Measurements from ENCODE around the gene ALS2CL. TPM values are rescaled to one million over a fixed set of nuclear protein-coding genes. Genes with fewer than 3 reads are reported as not detected.

Gene ALS2CL
- total and polyA plus RNA-seq, 2 experiments from 2014 or later = 3.4 to 11.8 TPM

GRCh38 chr3:46712191-46713049 is 18.9 kb upstream of the ALS2CL start:
- no peak for DNase-seq (ENCODE audit: low spot score)
- TF ChIP-seq EZH2 (IDR thresholded peaks at IDR 0.05; ENCODE audit: low read depth, unreplicated experiment) = no peak
- no peak for TF ChIP-seq ZNF331 (CRISPR knock-in tag; IDR thresholded peaks at IDR 0.05; ENCODE audit: low read depth)
- TF ChIP-seq CREB1 (CRISPR knock-in tag; IDR thresholded peaks at IDR 0.05; ENCODE audit: low read depth) = no peak
- no peak for TF ChIP-seq POLR2AphosphoS5 (IDR thresholded peaks at IDR 0.05; ENCODE audit: low read depth)
- H3K36me3 Mint-ChIP-seq (ENCODE audit: low read depth) = no peaks in the 10 kb centered on the region
- Histone ChIP-seq H3K36me3 (ENCODE audit: insufficient read depth) (no peaks in the 10 kb centered on the region), H3K4me1 (ENCODE audit: insufficient read depth) (no peaks in the 10 kb centered on the region), H3K4me3 (no peak overlapping the region), H4K20me1 (replicated peaks; ENCODE audit: insufficient read depth) (no peaks in the 10 kb centered on the region), H3K27ac (ENCODE audit: low read depth) (no peak overlapping the region), H3K4me2 (no peak overlapping the region), H3K27me3 (ENCODE audit: insufficient read depth) (no peaks in the 10 kb centered on the region), H3F3A (replicated peaks; ENCODE audit: low read depth) (no peaks in the 10 kb centered on the region), H3K9me2 (ENCODE audit: insufficient read depth) (no peaks in the 10 kb centered on the region), H3K79me2 (replicated peaks; ENCODE audit: insufficient read depth) (no peaks in the 10 kb centered on the region), H2AFZ (no peak overlapping the region)
- H3K27me3 Mint-ChIP-seq (ENCODE audit: insufficient read depth, low read depth, poor library complexity) = peaks cover 2% of the 10 kb centered on the region
- no peak for ATAC-seq
- no peaks in the 10 kb centered on the region for H3K4me1 Mint-ChIP-seq
- no peaks in the 10 kb centered on the region for H3K9me3 Mint-ChIP-seq
- no peak overlapping the region for H3K4me3 Mint-ChIP-seq
- no peak overlapping the region for H3K27ac Mint-ChIP-seq

- Mint-ChIP-seq H3K9me3 (no peaks in the 10 kb centered on the region), H3K4me1 (no peaks in the 10 kb centered on the region; the same call in 1 of the 3 replicates), H3K27ac (no peak overlapping the region), H3K27me3 (ENCODE audit: insufficient read depth, low read depth, poor library complexity) (peaks cover 2% of the 10 kb centered on the region), H3K36me3 (ENCODE audit: low read depth) (no peaks in the 10 kb centered on the region), H3K4me3 (no peak overlapping the region)
- Histone ChIP-seq H3K27ac (ENCODE audit: low read depth) (no peak overlapping the region), H3K4me1 (ENCODE audit: insufficient read depth) (no peaks in the 10 kb centered on the region), H3K4me2 (no peak overlapping the region), H3K27me3 (ENCODE audit: insufficient read depth) (no peaks in the 10 kb centered on the region), H3K36me3 (ENCODE audit: insufficient read depth) (no peaks in the 10 kb centered on the region), H3F3A (replicated peaks; ENCODE audit: low read depth) (no peaks in the 10 kb centered on the region), H2AFZ (no peak overlapping the region), H3K9me2 (ENCODE audit: insufficient read depth) (no peaks in the 10 kb centered on the region), H3K79me2 (replicated peaks; ENCODE audit: insufficient read depth) (no peaks in the 10 kb centered on the region), H3K4me3 (no peak overlapping the region), H4K20me1 (replicated peaks; ENCODE audit: insufficient read depth) (no peaks in the 10 kb centered on the region)
- DNase-seq (ENCODE audit: low spot score) (no peak), ATAC-seq (no peak)
- TF ChIP-seq CREB1 (CRISPR knock-in tag; IDR thresholded peaks at IDR 0.05; ENCODE audit: low read depth) (no peak), EZH2phosphoT487 (IDR thresholded peaks at IDR 0.05; ENCODE audit: unreplicated experiment) (no peak), STAT1 (IDR thresholded peaks at IDR 0.05; ENCODE audit: unreplicated experiment) (no peak), ZNF462 (CRISPR knock-in tag; IDR thresholded peaks at IDR 0.05) (no peak), JUNB (IDR thresholded peaks at IDR 0.05; ENCODE audit: unreplicated experiment) (no peak), EZH2 (IDR thresholded peaks at IDR 0.05; ENCODE audit: low read depth, unreplicated experiment) (no peak), ZNF114 (CRISPR knock-in tag; IDR thresholded peaks at IDR 0.05) (no peak), ETS1 (IDR thresholded peaks at IDR 0.05) (no peak), POLR2AphosphoS5 (IDR thresholded peaks at IDR 0.05; ENCODE audit: low read depth) (no peak), ZNF331 (CRISPR knock-in tag; IDR thresholded peaks at IDR 0.05; ENCODE audit: low read depth) (no peak), NANOG (IDR thresholded peaks at IDR 0.05; ENCODE audit: borderline replicate concordance) (no peak)
These were observed 18.3 kb upstream of the ALS2CL start for GRCh38 chr3:46711760-46712159.

Measured in GM23338 (cell line).